Measurements from ENCODE around the gene AGXT2.

DNA sequence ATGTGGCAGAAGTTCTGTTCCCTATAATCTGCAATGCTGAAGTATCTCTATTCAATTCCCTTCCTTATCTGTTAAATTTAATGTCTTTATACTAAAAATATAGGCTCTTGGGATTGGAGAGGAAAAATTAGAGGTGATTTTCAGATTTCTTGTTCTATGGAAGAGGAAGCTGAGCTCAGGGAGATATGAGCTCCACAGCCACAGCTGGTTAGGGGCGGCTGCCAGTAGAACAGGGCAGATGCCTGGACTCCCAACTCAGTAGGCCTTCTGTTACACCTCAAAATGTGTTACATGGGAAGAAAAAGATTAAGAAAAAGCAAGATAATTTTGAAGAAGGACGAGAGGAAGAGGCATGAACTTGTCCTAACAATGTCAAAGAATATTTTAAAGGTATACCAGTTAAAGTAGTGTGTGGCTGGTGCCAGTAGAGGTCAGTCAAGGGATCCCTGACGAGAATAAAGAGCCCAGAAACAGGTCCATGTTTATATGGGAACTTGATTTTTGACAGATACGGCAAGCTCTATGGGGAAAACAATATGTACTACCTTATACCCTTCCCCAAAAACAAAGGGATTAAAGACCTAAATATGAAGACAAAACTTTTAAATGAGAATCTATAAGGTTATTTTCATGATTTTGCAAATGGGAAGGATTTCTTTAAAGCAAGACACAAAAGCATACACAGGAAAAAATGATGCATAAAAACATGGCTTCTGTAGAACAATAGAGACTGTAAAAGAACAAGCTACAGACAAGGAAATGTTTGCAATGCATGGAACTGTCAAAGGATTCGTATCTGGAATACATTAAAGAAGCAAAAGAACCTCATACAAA, 89.7 kb downstream of the AGXT2 start:
- no peak for TF ChIP-seq ZFX (CRISPR knock-in tag; IDR thresholded peaks at IDR 0.05; ENCODE audit: low read depth)
- TF ChIP-seq ESRRA (CRISPR knock-in tag; IDR thresholded peaks at IDR 0.05; ENCODE audit: low read depth) = no peak
- TF ChIP-seq CBFB (CRISPR knock-in tag; IDR thresholded peaks at IDR 0.05) = no peak
- TF ChIP-seq ZNF143 (CRISPR knock-in tag; IDR thresholded peaks at IDR 0.05) = no peak
- TF ChIP-seq, protein P1, sequence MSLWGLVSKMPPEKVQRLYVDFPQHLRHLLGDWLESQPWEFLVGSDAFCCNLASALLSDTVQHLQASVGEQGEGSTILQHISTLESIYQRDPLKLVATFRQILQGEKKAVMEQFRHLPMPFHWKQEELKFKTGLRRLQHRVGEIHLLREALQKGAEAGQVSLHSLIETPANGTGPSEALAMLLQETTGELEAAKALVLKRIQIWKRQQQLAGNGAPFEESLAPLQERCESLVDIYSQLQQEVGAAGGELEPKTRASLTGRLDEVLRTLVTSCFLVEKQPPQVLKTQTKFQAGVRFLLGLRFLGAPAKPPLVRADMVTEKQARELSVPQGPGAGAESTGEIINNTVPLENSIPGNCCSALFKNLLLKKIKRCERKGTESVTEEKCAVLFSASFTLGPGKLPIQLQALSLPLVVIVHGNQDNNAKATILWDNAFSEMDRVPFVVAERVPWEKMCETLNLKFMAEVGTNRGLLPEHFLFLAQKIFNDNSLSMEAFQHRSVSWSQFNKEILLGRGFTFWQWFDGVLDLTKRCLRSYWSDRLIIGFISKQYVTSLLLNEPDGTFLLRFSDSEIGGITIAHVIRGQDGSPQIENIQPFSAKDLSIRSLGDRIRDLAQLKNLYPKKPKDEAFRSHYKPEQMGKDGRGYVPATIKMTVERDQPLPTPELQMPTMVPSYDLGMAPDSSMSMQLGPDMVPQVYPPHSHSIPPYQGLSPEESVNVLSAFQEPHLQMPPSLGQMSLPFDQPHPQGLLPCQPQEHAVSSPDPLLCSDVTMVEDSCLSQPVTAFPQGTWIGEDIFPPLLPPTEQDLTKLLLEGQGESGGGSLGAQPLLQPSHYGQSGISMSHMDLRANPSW (CRISPR knock-in tag; IDR thresholded peaks at IDR 0.05; ENCODE audit: borderline replicate concordance) = no peak
- no peak for TF ChIP-seq HOXA5 (CRISPR knock-in tag; IDR thresholded peaks at IDR 0.05)
- TF ChIP-seq CTCF (CRISPR knock-in tag; IDR thresholded peaks at IDR 0.05) = peak; percentile 67
- TF ChIP-seq IRF1 (CRISPR knock-in tag; IDR thresholded peaks at IDR 0.05; ENCODE audit: low read depth) = no peak
- TF ChIP-seq CREM (IDR thresholded peaks at IDR 0.05) = no peak
- no peak for TF ChIP-seq CREM (CRISPR knock-in tag; IDR thresholded peaks at IDR 0.05)
- TF ChIP-seq NFE2L2 (IDR thresholded peaks at IDR 0.05; ENCODE audit: low read length) = no peak
- TF ChIP-seq, protein P2, sequence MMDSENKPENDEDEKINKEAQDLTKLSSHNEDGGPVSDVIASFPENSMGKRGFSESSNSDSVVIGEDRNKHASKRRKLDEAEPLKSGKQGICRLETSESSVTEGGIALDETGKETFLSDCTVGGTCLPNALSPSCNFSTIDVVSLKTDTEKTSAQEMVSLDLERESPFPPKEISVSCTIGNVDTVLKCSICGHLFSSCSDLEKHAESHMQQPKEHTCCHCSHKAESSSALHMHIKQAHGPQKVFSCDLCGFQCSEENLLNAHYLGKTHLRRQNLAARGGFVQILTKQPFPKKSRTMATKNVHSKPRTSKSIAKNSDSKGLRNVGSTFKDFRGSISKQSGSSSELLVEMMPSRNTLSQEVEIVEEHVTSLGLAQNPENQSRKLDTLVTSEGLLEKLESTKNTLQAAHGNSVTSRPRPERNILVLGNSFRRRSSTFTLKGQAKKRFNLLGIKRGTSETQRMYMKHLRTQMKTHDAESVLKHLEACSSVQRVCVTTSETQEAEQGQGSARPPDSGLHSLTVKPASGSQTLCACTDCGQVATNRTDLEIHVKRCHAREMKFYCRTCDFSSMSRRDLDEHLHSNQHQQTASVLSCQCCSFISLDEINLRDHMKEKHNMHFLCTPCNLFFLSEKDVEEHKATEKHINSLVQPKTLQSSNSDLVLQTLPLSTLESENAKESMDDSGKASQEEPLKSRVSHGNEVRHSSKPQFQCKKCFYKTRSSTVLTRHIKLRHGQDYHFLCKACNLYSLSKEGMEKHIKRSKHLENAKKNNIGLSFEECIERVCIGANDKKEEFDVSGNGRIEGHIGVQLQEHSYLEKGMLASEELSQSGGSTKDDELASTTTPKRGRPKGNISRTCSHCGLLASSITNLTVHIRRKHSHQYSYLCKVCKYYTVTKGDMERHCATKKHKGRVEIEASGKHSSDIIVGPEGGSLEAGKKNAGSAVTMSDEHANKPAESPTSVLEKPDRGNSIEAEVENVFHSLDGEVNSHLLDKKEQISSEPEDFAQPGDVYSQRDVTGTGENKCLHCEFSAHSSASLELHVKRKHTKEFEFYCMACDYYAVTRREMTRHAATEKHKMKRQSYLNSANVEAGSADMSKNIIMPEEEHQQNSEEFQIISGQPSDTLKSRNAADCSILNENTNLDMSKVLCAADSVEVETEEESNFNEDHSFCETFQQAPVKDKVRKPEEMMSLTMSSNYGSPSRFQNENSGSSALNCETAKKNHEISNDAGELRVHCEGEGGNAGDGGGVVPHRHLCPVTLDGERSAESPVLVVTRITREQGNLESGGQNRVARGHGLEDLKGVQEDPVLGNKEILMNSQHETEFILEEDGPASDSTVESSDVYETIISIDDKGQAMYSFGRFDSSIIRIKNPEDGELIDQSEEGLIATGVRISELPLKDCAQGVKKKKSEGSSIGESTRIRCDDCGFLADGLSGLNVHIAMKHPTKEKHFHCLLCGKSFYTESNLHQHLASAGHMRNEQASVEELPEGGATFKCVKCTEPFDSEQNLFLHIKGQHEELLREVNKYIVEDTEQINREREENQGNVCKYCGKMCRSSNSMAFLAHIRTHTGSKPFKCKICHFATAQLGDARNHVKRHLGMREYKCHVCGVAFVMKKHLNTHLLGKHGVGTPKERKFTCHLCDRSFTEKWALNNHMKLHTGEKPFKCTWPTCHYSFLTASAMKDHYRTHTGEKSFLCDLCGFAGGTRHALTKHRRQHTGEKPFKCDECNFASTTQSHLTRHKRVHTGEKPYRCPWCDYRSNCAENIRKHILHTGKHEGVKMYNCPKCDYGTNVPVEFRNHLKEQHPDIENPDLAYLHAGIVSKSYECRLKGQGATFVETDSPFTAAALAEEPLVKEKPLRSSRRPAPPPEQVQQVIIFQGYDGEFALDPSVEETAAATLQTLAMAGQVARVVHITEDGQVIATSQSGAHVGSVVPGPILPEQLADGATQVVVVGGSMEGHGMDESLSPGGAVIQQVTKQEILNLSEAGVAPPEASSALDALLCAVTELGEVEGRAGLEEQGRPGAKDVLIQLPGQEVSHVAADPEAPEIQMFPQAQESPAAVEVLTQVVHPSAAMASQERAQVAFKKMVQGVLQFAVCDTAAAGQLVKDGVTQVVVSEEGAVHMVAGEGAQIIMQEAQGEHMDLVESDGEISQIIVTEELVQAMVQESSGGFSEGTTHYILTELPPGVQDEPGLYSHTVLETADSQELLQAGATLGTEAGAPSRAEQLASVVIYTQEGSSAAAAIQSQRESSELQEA (CRISPR knock-in tag; IDR thresholded peaks at IDR 0.05; ENCODE audit: not compliant biosample characterization) = no peak
